ENCODE data around the gene VAC14. TPM values are rescaled to one million over a fixed set of nuclear protein-coding genes. Genes with fewer than 3 reads are reported as not detected.

Gene VAC14
- total and polyA plus RNA-seq, 2 of the 8 experiments (the other 6 are each of a cell fraction or from before 2014, with no cell fraction given) = 56.0 to 108 TPM

- no peak for TF ChIP-seq PHF8 (conservative IDR thresholded peaks at IDR 0.05; ENCODE audit: low read depth, low read length)
- TF ChIP-seq TCF12 (IDR thresholded peaks at IDR 0.05; ENCODE audit: low read depth, low read length) = no peak
- no peak for TF ChIP-seq BRCA1 (IDR thresholded peaks at IDR 0.05; ENCODE audit: low read depth, low read length)
- no peak for TF ChIP-seq JUND (IDR thresholded peaks at IDR 0.05; ENCODE audit: low read length)
- no peak for TF ChIP-seq SP1 (IDR thresholded peaks at IDR 0.05; ENCODE audit: low read depth, low read length)
- no peak for TF ChIP-seq CHD1 (IDR thresholded peaks at IDR 0.05; ENCODE audit: low read depth, low read length)
Observed at GRCh38 chr16:70702624-70703023, 98.3 kb downstream of the VAC14 start (continued).
